Measurements from ENCODE around the gene FNDC5. TPM values are rescaled to one million over a fixed set of nuclear protein-coding genes. Genes with fewer than 3 reads are reported as not detected.

FNDC5 gene
- total and polyA plus RNA-seq, 9 of the 15 experiments (the other 6 are each of a cell fraction or from before 2014, with no cell fraction given) = 0.06 to 2.1 (median 0.22) TPM

DNA sequence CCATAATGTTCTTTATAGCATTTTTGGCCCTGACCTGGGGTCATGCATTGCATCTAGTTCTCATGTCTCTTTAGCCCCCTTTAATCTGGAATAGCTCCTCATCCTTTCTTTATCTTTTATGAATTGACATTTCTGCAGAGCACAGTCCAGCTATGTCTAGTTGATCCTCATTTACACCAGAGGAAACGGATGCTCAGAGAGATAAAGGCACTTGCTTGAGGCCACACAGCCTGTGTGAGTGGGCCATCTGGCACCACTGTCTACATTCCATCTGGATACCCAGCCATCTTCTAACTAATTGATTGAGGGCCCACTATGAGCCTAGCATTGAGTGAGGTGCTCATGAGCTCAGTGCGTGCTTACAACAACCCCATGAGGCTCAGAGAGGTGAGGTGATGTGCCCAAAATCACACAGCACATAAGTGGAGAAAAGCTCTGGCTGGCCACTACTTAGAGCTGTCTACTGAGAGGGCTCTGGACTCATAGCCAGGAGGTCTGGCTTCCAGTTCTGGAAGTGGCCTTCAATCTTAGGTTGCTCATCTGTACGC lies 19.1 kb upstream of the FNDC5 start:
- Histone ChIP-seq H3K4me2 (ENCODE audit: insufficient read depth, low read length) (no peak overlapping the region), H3K4me3 (no peak overlapping the region), H3K27me3 (ENCODE audit: control insufficient read depth in 2 of 2, insufficient read depth in 2 of 2, low read length in 2 of 2) (peaks cover 5 to 50% of the 10 kb centered on the region in 2 experiments; a peak in 3 of 5 replicates), H3K27ac (ENCODE audit: extremely low read depth, low read depth, low read length) (no peak overlapping the region), H3K36me3 (ENCODE audit: control insufficient read depth, insufficient read depth, low read length) (no peaks in the 10 kb centered on the region), H3K79me2 (ENCODE audit: control insufficient read depth, insufficient read depth, low read length) (no peaks in the 10 kb centered on the region), H2AFZ (ENCODE audit: low read depth, low read length) (no peak overlapping the region), H3K4me1 (replicated peaks in 1 of 2; ENCODE audit: control insufficient read depth in 2 of 2, insufficient read depth in 2 of 2, low read length in 2 of 2) (peaks cover 5 to 34% of the 10 kb centered on the region in 2 experiments; a peak in 4 of 5 replicates), H3K9me3 (replicated peaks; ENCODE audit: control insufficient read depth, insufficient read depth, low read depth, low read length) (no peaks in the 10 kb centered on the region), H4K20me1 (replicated peaks; ENCODE audit: control insufficient read depth, insufficient read depth, low read length) (peaks cover 32% of the 10 kb centered on the region; the same call in 1 of the 2 replicates), H3K9ac (ENCODE audit: insufficient read depth in 1 of 2, low read depth in 2 of 2, low read length in 2 of 2) (no peak overlapping the region), H3K9me1 (ENCODE audit: control insufficient read depth, insufficient read depth, low read length) (no peaks in the 10 kb centered on the region)
- 0% methylated on average over 3 of the region's 3 CpGs for WGBS (ENCODE audit: insufficient coverage, low coverage, missing lambda C conversion rate)
- ChIA-PET CTCF (ENCODE audit: low intra/inter-chr PET ratio) (no interaction called here), POLR2A (interaction anchor here (0.7 to 1.0 kb wide), 3 partner anchors 96 to 191 kb away, joined by 3 read pairs; no protein-coding TSS in a partner anchor)
- intact Hi-C loops (cut with micrococcal nuclease) = no loop called here
- ATAC-seq (no peak), DNase-seq (ENCODE audit: extremely low read depth in 1 of 4, low spot score in 3 of 4) (no peak), FAIRE-seq (no peak)
- no TSS peak for BruUV-seq (replicated peaks)
- in situ Hi-C loops (cut with MboI) = loop anchor here (25.0 kb wide), 1 partner anchor 722 kb away; no protein-coding TSS in a partner anchor
- TF ChIP-seq ELF1 (tag; IDR thresholded peaks at IDR 0.05) (no peak), SMARCA5 (IDR thresholded peaks at IDR 0.05) (peak; percentile 59; the same call in 1 of the 2 replicates), BRD9 (IDR thresholded peaks at IDR 0.05; ENCODE audit: low read depth, partially characterized antibody) (peak; percentile 99), POU5F1 (IDR thresholded peaks at IDR 0.05; ENCODE audit: borderline replicate concordance, low read depth, low read length, partially characterized antibody) (no peak), TCFL5 (CRISPR knock-in tag; conservative IDR thresholded peaks at IDR 0.05) (no peak), ZNF232 (CRISPR knock-in tag; IDR thresholded peaks at IDR 0.05) (no peak)

Data from K562 (cell line).